ENCODE results near the gene IPO11. TPM values are rescaled to one million over a fixed set of nuclear protein-coding genes. Genes with fewer than 3 reads are reported as not detected.

IPO11 gene
- total RNA-seq, 1 experiment from 2014 or later: 47.1 TPM

DNA sequence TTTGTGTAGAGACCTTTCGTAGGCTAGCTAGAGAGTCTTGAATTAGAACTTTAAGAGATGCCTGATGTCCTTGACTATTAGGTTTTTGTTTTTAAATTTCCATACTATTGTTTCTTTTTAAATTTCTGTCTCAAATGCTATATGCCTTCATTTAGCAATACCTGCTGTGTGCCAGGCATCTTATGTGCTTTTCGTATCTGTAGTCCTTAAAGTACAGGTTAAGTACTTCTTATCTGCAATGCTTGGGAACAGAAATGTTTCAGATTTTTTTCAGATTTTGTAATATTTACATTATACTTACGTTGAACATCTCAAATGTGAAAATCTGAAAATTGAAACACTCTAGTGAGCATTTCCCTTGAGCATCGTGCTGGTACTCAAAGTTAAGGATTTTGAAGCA lies 49.0 kb downstream of the IPO11 start:
- Histone ChIP-seq H3K4me3 (no peak overlapping the region), H3K79me2 (ENCODE audit: low read depth) (0 out of 2 replicates have a peak, but pooled peaks cover 8% of the 10 kb centered on the region), H3K9me2 (ENCODE audit: insufficient read depth) (no peaks in the 10 kb centered on the region), H2AFZ (no peak overlapping the region), H3F3A (ENCODE audit: insufficient read depth, low read depth) (peaks cover 4% of the 10 kb centered on the region; the same call in 1 of the 2 replicates), H3K27ac (no peak overlapping the region), H3K9me3 (ENCODE audit: insufficient read depth, low read depth) (no peaks in the 10 kb centered on the region), H3K27me3 (ENCODE audit: insufficient read depth, low read depth) (no peaks in the 10 kb centered on the region), H3K36me3 (ENCODE audit: low read depth) (no peaks in the 10 kb centered on the region), H3K4me2 (no peak overlapping the region), H4K20me1 (ENCODE audit: insufficient read depth) (peaks cover 12% of the 10 kb centered on the region; the same call in 1 of the 2 replicates), H3K4me1 (replicated peaks; ENCODE audit: insufficient read depth) (no peaks in the 10 kb centered on the region)
- ChIA-PET CTCF (no interaction called here), POLR2A (ENCODE audit: unreplicated experiment) (no interaction called here)
- intact Hi-C loops (cut with micrococcal nuclease; ENCODE audit: unreplicated experiment): no loop called here
- BruUV-seq (replicated peaks): no TSS peak
- no peak for TF ChIP-seq EZH2 (IDR thresholded peaks at IDR 0.05; ENCODE audit: low read depth)
- TF ChIP-seq, protein P1, sequence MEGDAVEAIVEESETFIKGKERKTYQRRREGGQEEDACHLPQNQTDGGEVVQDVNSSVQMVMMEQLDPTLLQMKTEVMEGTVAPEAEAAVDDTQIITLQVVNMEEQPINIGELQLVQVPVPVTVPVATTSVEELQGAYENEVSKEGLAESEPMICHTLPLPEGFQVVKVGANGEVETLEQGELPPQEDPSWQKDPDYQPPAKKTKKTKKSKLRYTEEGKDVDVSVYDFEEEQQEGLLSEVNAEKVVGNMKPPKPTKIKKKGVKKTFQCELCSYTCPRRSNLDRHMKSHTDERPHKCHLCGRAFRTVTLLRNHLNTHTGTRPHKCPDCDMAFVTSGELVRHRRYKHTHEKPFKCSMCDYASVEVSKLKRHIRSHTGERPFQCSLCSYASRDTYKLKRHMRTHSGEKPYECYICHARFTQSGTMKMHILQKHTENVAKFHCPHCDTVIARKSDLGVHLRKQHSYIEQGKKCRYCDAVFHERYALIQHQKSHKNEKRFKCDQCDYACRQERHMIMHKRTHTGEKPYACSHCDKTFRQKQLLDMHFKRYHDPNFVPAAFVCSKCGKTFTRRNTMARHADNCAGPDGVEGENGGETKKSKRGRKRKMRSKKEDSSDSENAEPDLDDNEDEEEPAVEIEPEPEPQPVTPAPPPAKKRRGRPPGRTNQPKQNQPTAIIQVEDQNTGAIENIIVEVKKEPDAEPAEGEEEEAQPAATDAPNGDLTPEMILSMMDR (conservative IDR thresholded peaks at IDR 0.05): no peak
- no peak for DNase-seq

DNA sequence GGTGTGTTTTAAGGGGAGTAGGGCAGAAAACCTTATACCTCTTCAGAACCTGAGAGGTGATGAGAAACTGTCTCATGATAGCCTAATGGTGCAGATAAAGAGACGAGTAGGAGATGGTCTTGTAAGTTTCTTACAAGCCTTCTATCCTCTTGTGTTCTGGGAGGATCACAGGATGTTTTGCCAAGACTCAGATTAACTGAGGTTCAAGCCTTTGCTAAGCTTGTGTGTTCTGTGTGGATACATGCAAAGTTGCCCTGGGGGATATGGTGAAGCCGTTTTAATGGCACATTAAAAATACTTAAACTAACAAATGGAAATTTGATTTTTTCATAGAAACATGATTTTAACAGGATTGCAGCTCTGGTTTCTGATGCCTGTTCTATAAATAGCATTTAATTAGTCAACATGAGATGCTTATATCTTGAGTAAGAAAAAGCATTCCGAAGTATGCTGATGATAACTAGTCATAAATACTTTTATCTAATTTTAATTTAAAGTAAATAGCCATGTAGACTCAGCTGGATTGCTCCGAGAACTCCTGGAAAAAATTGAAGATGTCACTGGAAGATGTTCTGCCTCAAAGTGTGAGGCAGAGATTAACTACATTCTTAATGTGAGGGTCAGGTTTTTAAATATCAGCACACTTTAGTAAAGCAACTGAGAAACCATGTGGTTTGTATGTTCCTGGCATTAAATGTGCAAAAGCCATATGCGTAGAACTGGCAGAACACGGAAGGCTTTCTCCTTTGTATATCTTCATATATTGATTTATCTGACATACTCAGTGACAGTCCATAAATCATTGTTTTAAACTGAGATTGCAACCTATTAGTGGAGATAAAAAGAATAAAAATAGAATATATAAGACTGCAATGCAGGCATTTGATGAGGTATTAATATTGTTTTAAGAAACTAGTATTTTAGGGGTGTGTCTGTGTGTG lies 53.7 kb downstream of the IPO11 start:
- H3K27ac ChIP-seq: no peak overlapping the region
- peaks cover 10% of the 10 kb centered on the region; the same call in 1 of the 2 replicates for H3K36me3 ChIP-seq (ENCODE audit: low read depth)
- H3K9me2 ChIP-seq (ENCODE audit: insufficient read depth): no peaks in the 10 kb centered on the region
- peaks cover 4% of the 10 kb centered on the region; the same call in 1 of the 2 replicates for H4K20me1 ChIP-seq (ENCODE audit: insufficient read depth)
- intact Hi-C loops (cut with micrococcal nuclease; ENCODE audit: unreplicated experiment): no loop called here
- H3K79me2 ChIP-seq (ENCODE audit: low read depth): no peaks in the 10 kb centered on the region
- H3K4me1 ChIP-seq (replicated peaks; ENCODE audit: insufficient read depth): no peaks in the 10 kb centered on the region
- no peak overlapping the region for H3K4me3 ChIP-seq
- POLR2A ChIA-PET (ENCODE audit: unreplicated experiment): no interaction called here
- H3K9me3 ChIP-seq (ENCODE audit: insufficient read depth, low read depth): no peaks in the 10 kb centered on the region
- H3K4me2 ChIP-seq: no peak overlapping the region
- no TSS peak for BruUV-seq (replicated peaks)
- TF ChIP-seq, protein P1 (conservative IDR thresholded peaks at IDR 0.05): no peak
- no peak for TF ChIP-seq EZH2 (IDR thresholded peaks at IDR 0.05; ENCODE audit: low read depth)
- H3K27me3 ChIP-seq (ENCODE audit: insufficient read depth, low read depth): no peaks in the 10 kb centered on the region
- CTCF ChIA-PET: no interaction called here
- no peak overlapping the region for H2AFZ ChIP-seq
- no peak for DNase-seq
- H3F3A ChIP-seq (ENCODE audit: insufficient read depth, low read depth): no peaks in the 10 kb centered on the region

GRCh38 chr5:62473209-62473608 lies 60.6 kb downstream of the IPO11 start:
- ChIA-PET CTCF (no interaction called here), POLR2A (ENCODE audit: unreplicated experiment) (no interaction called here)
- H3K4me2 ChIP-seq: no peak overlapping the region

More at GRCh38 chr5:62473209-62473608, 60.6 kb downstream of the IPO11 start:
- Histone ChIP-seq H3K4me1 (replicated peaks; ENCODE audit: insufficient read depth) (peaks cover 19% of the 10 kb centered on the region), H3K27ac (no peak overlapping the region), H4K20me1 (ENCODE audit: insufficient read depth) (no peaks in the 10 kb centered on the region), H3K9me2 (ENCODE audit: insufficient read depth) (no peaks in the 10 kb centered on the region), H3K9me3 (ENCODE audit: insufficient read depth, low read depth) (no peaks in the 10 kb centered on the region; the same call in 1 of the 2 replicates), H3F3A (ENCODE audit: insufficient read depth, low read depth) (peaks cover 11% of the 10 kb centered on the region), H3K79me2 (ENCODE audit: low read depth) (no peaks in the 10 kb centered on the region), H3K4me3 (no peak overlapping the region), H2AFZ (no peak overlapping the region), H3K27me3 (ENCODE audit: insufficient read depth, low read depth) (no peaks in the 10 kb centered on the region), H3K36me3 (ENCODE audit: low read depth) (peaks cover 9% of the 10 kb centered on the region)
- no TSS peak for BruUV-seq (replicated peaks)
- TF ChIP-seq, protein P1 (conservative IDR thresholded peaks at IDR 0.05): no peak
- no peak for TF ChIP-seq EZH2 (IDR thresholded peaks at IDR 0.05; ENCODE audit: low read depth)
- intact Hi-C loops (cut with micrococcal nuclease; ENCODE audit: unreplicated experiment): no loop called here
- no peak for DNase-seq
